GM12865 (cell line): Measurements from ENCODE around the gene PSMA6.
"Not testable (repeated sequence)": the region's sequence is repeated elsewhere in the genome, so short reads cannot be mapped to it uniquely, and the experiment has no call there.

Experiments used
- DNase-seq: peaks from one replicate; pipeline ENCODE4 v3.0.0; 2010; ENCODE audit warnings: low read depth
- H3K4me3 ChIP-seq: 2 replicates; pipeline ENCODE4 v1.5.1; 2011; ENCODE audit warnings: mild to moderate bottlenecking, low read depth, low read length, control low read depth
- CTCF ChIP-seq: IDR thresholded peaks from 2 replicates; pipeline ENCODE4 v1.5.1; 2011; ENCODE audit warnings: low read length, control low read depth, low read depth, inconsistent platforms; ENCODE audit not compliant: insufficient read depth; ENCODE audit errors: missing control alignments

Gene PSMA6

GRCh38 chr14:35333264-35333730 lies 41.1 kb downstream of the PSMA6 start:
- no peak overlapping the region for H3K4me3 ChIP-seq
- no peak for DNase-seq

GRCh38 chr14:35333797-35334743 lies 41.9 kb downstream of the PSMA6 start:
- no peak for TF ChIP-seq CTCF
- DNase-seq = no peak
- H3K4me3 ChIP-seq = no peak overlapping the region

More at GRCh38 chr14:35333264-35333730, 41.1 kb downstream of the PSMA6 start:
- TF ChIP-seq CTCF = no peak

- TF ChIP-seq CTCF = no peak
- H3K4me3 ChIP-seq = no peak overlapping the region
- DNase-seq = no peak
Measured at GRCh38 chr14:35335388-35336092, 43.4 kb downstream of the PSMA6 start.

GRCh38 chr14:35336171-35336493 lies 44.0 kb downstream of the PSMA6 start:
- not testable (repeated sequence) for DNase-seq

GRCh38 chr14:35336494-35337268 lies 44.5 kb downstream of the PSMA6 start:
- DNase-seq = no peak
- no peak for TF ChIP-seq CTCF
- H3K4me3 ChIP-seq = no peak overlapping the region

More at GRCh38 chr14:35336171-35336493, 44.0 kb downstream of the PSMA6 start:
- H3K4me3 ChIP-seq = not testable (repeated sequence)

GRCh38 chr14:35337269-35338255 lies 45.4 kb downstream of the PSMA6 start:
- DNase-seq = no peak
- H3K4me3 ChIP-seq = no peak overlapping the region
- no peak for TF ChIP-seq CTCF
